Lower leg skin (tissue), 3 donors: ENCODE data around the gene MTM1.

Experiments
- POLR2A ChIP-seq, 2 donors: fragments of 450-650 bp; IDR thresholded peaks; one replicate each; pipeline ENCODE4 v1.6.1; 2016 to 2017; ENCODE audit warnings: antibody characterized with exemption in 2 of 2, mild to moderate bottlenecking in 1 of 2, moderate library complexity in 1 of 2
- TF ChIP-seq, protein P1 (sequence below), 3 donors: fragments of 450-650 bp; IDR thresholded peaks; one replicate each; pipeline ENCODE4 v1.5.1; 2016; ENCODE audit warnings: antibody characterized with exemption in 3 of 3, mild to moderate bottlenecking in 3 of 3, moderate library complexity in 2 of 3

GRCh38 chrX:150581093-150581775 lies 12.8 kb downstream of the MTM1 start:
- TF ChIP-seq, protein P1, sequence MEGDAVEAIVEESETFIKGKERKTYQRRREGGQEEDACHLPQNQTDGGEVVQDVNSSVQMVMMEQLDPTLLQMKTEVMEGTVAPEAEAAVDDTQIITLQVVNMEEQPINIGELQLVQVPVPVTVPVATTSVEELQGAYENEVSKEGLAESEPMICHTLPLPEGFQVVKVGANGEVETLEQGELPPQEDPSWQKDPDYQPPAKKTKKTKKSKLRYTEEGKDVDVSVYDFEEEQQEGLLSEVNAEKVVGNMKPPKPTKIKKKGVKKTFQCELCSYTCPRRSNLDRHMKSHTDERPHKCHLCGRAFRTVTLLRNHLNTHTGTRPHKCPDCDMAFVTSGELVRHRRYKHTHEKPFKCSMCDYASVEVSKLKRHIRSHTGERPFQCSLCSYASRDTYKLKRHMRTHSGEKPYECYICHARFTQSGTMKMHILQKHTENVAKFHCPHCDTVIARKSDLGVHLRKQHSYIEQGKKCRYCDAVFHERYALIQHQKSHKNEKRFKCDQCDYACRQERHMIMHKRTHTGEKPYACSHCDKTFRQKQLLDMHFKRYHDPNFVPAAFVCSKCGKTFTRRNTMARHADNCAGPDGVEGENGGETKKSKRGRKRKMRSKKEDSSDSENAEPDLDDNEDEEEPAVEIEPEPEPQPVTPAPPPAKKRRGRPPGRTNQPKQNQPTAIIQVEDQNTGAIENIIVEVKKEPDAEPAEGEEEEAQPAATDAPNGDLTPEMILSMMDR (IDR thresholded peaks at IDR 0.05) = no peak
- TF ChIP-seq POLR2A (IDR thresholded peaks at IDR 0.05) = no peak
